SK-N-SH (cell line): ENCODE measurements around the gene DCBLD1. TPM values are rescaled to one million over a fixed set of nuclear protein-coding genes. Genes with fewer than 3 reads are reported as not detected.

Source experiments
- CTCF ChIA-PET: fragments of 300-600, 350-600 bp; formaldehyde crosslinking; extraction: SDS; loops from one replicate; lab custom pipeline; 2021; lab: Yijun Ruan, JAX
- POLR2A ChIA-PET: fragments of 350-600 bp; sonication (Branson Sonifier 250); formaldehyde crosslinking; extraction: SDS; loops from one replicate; lab custom pipeline; 2020; ENCODE audit warnings: antibody characterized with exemption, inconsistent platforms; lab: Yijun Ruan, JAX
- DNase-seq: peaks from one replicate; pipeline ENCODE4 v3.0.0; 2012
- H2AFZ ChIP-seq: fragments of 200-600 bp; sonication (generic); 2 replicates; pipeline ENCODE4 v1.8.1; 2016; ENCODE audit warnings: antibody characterized with exemption, mild to moderate bottlenecking, low read depth
- H3F3A ChIP-seq: fragments of 200-600 bp; sonication (generic); replicated peaks from 2 replicates; pipeline ENCODE3; 2016; ENCODE audit warnings: antibody characterized with exemption, mild to moderate bottlenecking; ENCODE audit not compliant: insufficient read depth
- H3K27ac ChIP-seq, 2 experiments: fragments of 200-500 bp in 1 of 2; fragments of 200-600 bp in 1 of 2; sonication (Bioruptor generic) in 1 of 2; sonication (generic), shearing (Covaris generic) in 1 of 2; 2 replicates each; pipeline versions ENCODE4 v1.5.1 to v1.6.1; 2014 to 2016; ENCODE audit warnings: low read depth in 2 of 2, inconsistent platforms in 1 of 2, low read length in 1 of 2, mild to moderate bottlenecking in 1 of 2, mixed read lengths in 1 of 2
- H3K27me3 ChIP-seq: fragments of 200-600 bp; sonication (generic), shearing (Covaris generic); 2 replicates; pipeline ENCODE4 v1.6.1; 2016; ENCODE audit warnings: mixed run types; ENCODE audit not compliant: insufficient read depth
- H3K36me3 ChIP-seq, 2 experiments: fragments of 200-500 bp in 1 of 2; fragments of 200-600 bp in 1 of 2; sonication (Bioruptor generic) in 1 of 2; sonication (generic) in 1 of 2; replicated peaks in 1 of 2; 2 replicates each; pipeline versions ENCODE3 to v1.5.1; 2014 to 2016; ENCODE audit warnings: low read length in 1 of 2, mild to moderate bottlenecking in 1 of 2; ENCODE audit not compliant: insufficient read depth in 2 of 2, control insufficient read depth in 1 of 2
- H3K4me1 ChIP-seq, 2 experiments: fragments of 200-500 bp in 1 of 2; fragments of 200-600 bp in 1 of 2; sonication (Bioruptor generic) in 1 of 2; sonication (generic), shearing (Covaris generic) in 1 of 2; 2 replicates each; pipeline versions ENCODE4 v1.5.1 to v1.6.1; 2014 to 2016; ENCODE audit warnings: low read depth in 1 of 2, low read length in 1 of 2, mixed run types in 1 of 2; ENCODE audit not compliant: insufficient read depth in 2 of 2, control insufficient read depth in 1 of 2
- H3K4me2 ChIP-seq: fragments of 200-600 bp; sonication (generic), shearing (Covaris generic); 2 replicates; pipeline ENCODE4 v1.6.1; 2017; ENCODE audit warnings: mixed run types
- H3K4me3 ChIP-seq, 2 experiments: fragments of 200-500 bp in 1 of 2; fragments of 200-600 bp in 1 of 2; sonication (Bioruptor generic) in 1 of 2; sonication (generic), shearing (Covaris generic) in 1 of 2; 2 replicates each; pipeline versions ENCODE4 v1.5.1 to v1.8.1; 2014 to 2016; ENCODE audit warnings: low read depth in 2 of 2, inconsistent platforms in 1 of 2, low read length in 1 of 2, mild to moderate bottlenecking in 1 of 2, mixed read lengths in 1 of 2, moderate library complexity in 1 of 2
- H3K79me2 ChIP-seq: fragments of 200-600 bp; sonication (generic); 2 replicates; pipeline ENCODE4 v1.8.1; 2017; ENCODE audit warnings: mild to moderate bottlenecking; ENCODE audit not compliant: insufficient read depth
- H3K9ac ChIP-seq: fragments of 200-600 bp; sonication (generic); 2 replicates; pipeline ENCODE4 v1.6.1; 2017; ENCODE audit warnings: mixed run types
- H3K9me2 ChIP-seq: fragments of 200-600 bp; sonication (generic); 2 replicates; pipeline ENCODE4 v1.6.1; 2017; ENCODE audit warnings: mixed run types
- H3K9me3 ChIP-seq: fragments of 200-600 bp; sonication (generic); 2 replicates; pipeline ENCODE4 v1.6.1; 2017; ENCODE audit warnings: mixed run types, mild to moderate bottlenecking, moderate library complexity
- H4K20me1 ChIP-seq: fragments of 200-600 bp; sonication (generic); 2 replicates; pipeline ENCODE4 v1.6.1; 2017; ENCODE audit warnings: mild to moderate bottlenecking, mixed run types; ENCODE audit not compliant: insufficient read depth
- CHD2 ChIP-seq: fragments of 150-350 bp; IDR thresholded peaks from 2 replicates; pipeline ENCODE4 v1.6.1; 2018; ENCODE audit warnings: low read length; ENCODE audit not compliant: partially characterized antibody
- FOXJ3 ChIP-seq: sonication (generic); formaldehyde crosslinking; IDR thresholded peaks from 2 replicates; pipeline ENCODE4 v1.5.1; 2020; ENCODE audit warnings: mild to moderate bottlenecking, missing genetic modification reagents
- FOXM1 ChIP-seq: IDR thresholded peaks from 2 replicates; pipeline ENCODE4 v1.4.0; 2012; ENCODE audit warnings: low read depth, mild to moderate bottlenecking
- GABPA ChIP-seq: IDR thresholded peaks from 2 replicates; pipeline ENCODE4 v1.4.0; 2012; ENCODE audit warnings: low read depth, mild to moderate bottlenecking
- GATA2 ChIP-seq: sonication (generic); formaldehyde crosslinking; IDR thresholded peaks from 2 replicates; pipeline ENCODE4 v1.5.0; 2020; ENCODE audit warnings: mild to moderate bottlenecking, missing genetic modification reagents
- IRF3 ChIP-seq: fragments of 150-350 bp; IDR thresholded peaks from 2 replicates; pipeline ENCODE4 v1.6.1; 2016; ENCODE audit warnings: mild to moderate bottlenecking, low read depth, low read length
- MAX ChIP-seq: IDR thresholded peaks from 2 replicates; pipeline ENCODE4 v1.4.0; 2012; ENCODE audit warnings: low read depth
- NRF1 ChIP-seq: IDR thresholded peaks from 2 replicates; pipeline ENCODE4 v1.6.1; 2012; ENCODE audit warnings: low read depth, mild to moderate bottlenecking, low read length
- POLR2AphosphoS5 ChIP-seq: IDR thresholded peaks from 2 replicates; pipeline ENCODE4 v1.6.1; 2012; ENCODE audit warnings: low read depth, low read length
- RAD21 ChIP-seq: IDR thresholded peaks from 2 replicates; pipeline ENCODE4 v1.6.1; 2012; ENCODE audit warnings: mild to moderate bottlenecking, low read length
- RCOR1 ChIP-seq: fragments of 150-350 bp; IDR thresholded peaks from 2 replicates; pipeline ENCODE4 v1.6.1; 2017; ENCODE audit warnings: antibody characterized with exemption, low read length
- RXRA ChIP-seq: IDR thresholded peaks from 2 replicates; pipeline ENCODE4 v1.4.0; 2012; ENCODE audit warnings: low read depth, mild to moderate bottlenecking, borderline replicate concordance
- TCF12 ChIP-seq: IDR thresholded peaks from 2 replicates; pipeline ENCODE4 v1.4.0; 2012
- TEAD4 ChIP-seq: IDR thresholded peaks from 2 replicates; pipeline ENCODE4 v1.4.0; 2012; ENCODE audit warnings: mild to moderate bottlenecking, borderline replicate concordance; ENCODE audit not compliant: insufficient read depth
- USF2 ChIP-seq: fragments of 150-350 bp; IDR thresholded peaks from 2 replicates; pipeline ENCODE4 v1.6.1; 2017; ENCODE audit warnings: antibody characterized with exemption, low read length, low read depth, borderline replicate concordance
- ZBTB33 ChIP-seq: IDR thresholded peaks from 2 replicates; pipeline ENCODE4 v1.4.0; 2012; ENCODE audit warnings: low read depth, borderline replicate concordance
- WGBS: methylation state at CpG from one replicate; pipeline ENCODE4 v1.1.6; 2017; ENCODE audit warnings: low lambda C conversion rate; 5-methylcytosine and 5-hydroxymethylcytosine counted together
- polyA plus RNA-seq, 3 experiments: library from polyadenylated mRNA; depleted of rRNA; stranded (reverse); fragments of >200 nt; gene quantifications; 2 replicates each; pipeline ENCODE4 v1.2.3, GENCODE V29; 2012
- TF ChIP-seq, protein P1 (sequence below): IDR thresholded peaks from 2 replicates; pipeline ENCODE4 v1.4.0; 2012; ENCODE audit warnings: low read depth, borderline replicate concordance
- TF ChIP-seq, protein P2 (sequence below): IDR thresholded peaks from 2 replicates; pipeline ENCODE4 v1.6.1; 2012; ENCODE audit warnings: mild to moderate bottlenecking, low read depth, low read length, moderate library complexity

The DCBLD1 gene
- polyA plus RNA-seq, 1 of the 3 experiments (the other 2 are of a cell fraction) = 82.2 TPM

- no peaks in the 10 kb centered on the region for H3K9me2 ChIP-seq
- no peak for DNase-seq
- WGBS = 71% methylated on average over 5 of the region's 5 CpGs
- peaks cover 0 to 2% of the 10 kb centered on the region in 2 experiments for H3K36me3 ChIP-seq
- CTCF ChIA-PET = interaction anchor here (1.0 to 1.3 kb wide), 3 partner anchors 92 to 150 kb away, joined by 3 to 6 read pairs (median 3); no protein-coding TSS in a partner anchor
- H3K27ac ChIP-seq = no peak overlapping the region
- no peak for TF ChIP-seq GABPA
- no peak for TF ChIP-seq USF2
- no peak for TF ChIP-seq FOXM1
- TF ChIP-seq RCOR1 = no peak
- no peak for TF ChIP-seq NRF1
- TF ChIP-seq RXRA = no peak
- no peak for TF ChIP-seq TEAD4
- TF ChIP-seq, protein P1, sequence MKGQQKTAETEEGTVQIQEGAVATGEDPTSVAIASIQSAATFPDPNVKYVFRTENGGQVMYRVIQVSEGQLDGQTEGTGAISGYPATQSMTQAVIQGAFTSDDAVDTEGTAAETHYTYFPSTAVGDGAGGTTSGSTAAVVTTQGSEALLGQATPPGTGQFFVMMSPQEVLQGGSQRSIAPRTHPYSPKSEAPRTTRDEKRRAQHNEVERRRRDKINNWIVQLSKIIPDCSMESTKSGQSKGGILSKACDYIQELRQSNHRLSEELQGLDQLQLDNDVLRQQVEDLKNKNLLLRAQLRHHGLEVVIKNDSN = no peak
- TF ChIP-seq ZBTB33 = no peak
- TF ChIP-seq POLR2AphosphoS5 = no peak
- no peak for TF ChIP-seq MAX
- TF ChIP-seq TCF12 = no peak
- TF ChIP-seq IRF3 = no peak
- TF ChIP-seq, protein P2, sequence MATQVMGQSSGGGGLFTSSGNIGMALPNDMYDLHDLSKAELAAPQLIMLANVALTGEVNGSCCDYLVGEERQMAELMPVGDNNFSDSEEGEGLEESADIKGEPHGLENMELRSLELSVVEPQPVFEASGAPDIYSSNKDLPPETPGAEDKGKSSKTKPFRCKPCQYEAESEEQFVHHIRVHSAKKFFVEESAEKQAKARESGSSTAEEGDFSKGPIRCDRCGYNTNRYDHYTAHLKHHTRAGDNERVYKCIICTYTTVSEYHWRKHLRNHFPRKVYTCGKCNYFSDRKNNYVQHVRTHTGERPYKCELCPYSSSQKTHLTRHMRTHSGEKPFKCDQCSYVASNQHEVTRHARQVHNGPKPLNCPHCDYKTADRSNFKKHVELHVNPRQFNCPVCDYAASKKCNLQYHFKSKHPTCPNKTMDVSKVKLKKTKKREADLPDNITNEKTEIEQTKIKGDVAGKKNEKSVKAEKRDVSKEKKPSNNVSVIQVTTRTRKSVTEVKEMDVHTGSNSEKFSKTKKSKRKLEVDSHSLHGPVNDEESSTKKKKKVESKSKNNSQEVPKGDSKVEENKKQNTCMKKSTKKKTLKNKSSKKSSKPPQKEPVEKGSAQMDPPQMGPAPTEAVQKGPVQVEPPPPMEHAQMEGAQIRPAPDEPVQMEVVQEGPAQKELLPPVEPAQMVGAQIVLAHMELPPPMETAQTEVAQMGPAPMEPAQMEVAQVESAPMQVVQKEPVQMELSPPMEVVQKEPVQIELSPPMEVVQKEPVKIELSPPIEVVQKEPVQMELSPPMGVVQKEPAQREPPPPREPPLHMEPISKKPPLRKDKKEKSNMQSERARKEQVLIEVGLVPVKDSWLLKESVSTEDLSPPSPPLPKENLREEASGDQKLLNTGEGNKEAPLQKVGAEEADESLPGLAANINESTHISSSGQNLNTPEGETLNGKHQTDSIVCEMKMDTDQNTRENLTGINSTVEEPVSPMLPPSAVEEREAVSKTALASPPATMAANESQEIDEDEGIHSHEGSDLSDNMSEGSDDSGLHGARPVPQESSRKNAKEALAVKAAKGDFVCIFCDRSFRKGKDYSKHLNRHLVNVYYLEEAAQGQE = no peak
- TF ChIP-seq FOXJ3 (CRISPR knock-in tag) = no peak
- no peak for TF ChIP-seq GATA2
- TF ChIP-seq CHD2 = no peak
- TF ChIP-seq RAD21 = no peak
- no peak overlapping the region for H3K4me3 ChIP-seq
- POLR2A ChIA-PET = no interaction called here
- no peaks in the 10 kb centered on the region for H3K4me1 ChIP-seq
- H2AFZ ChIP-seq = no peak overlapping the region
- H3K9ac ChIP-seq = no peak overlapping the region
- H3K4me2 ChIP-seq = no peak overlapping the region
- H4K20me1 ChIP-seq = no peaks in the 10 kb centered on the region
- H3K27me3 ChIP-seq = no peaks in the 10 kb centered on the region
- H3K79me2 ChIP-seq = no peaks in the 10 kb centered on the region; the same call in 1 of the 2 replicates
- H3K9me3 ChIP-seq = no peaks in the 10 kb centered on the region
- no peaks in the 10 kb centered on the region for H3F3A ChIP-seq
Measured at GRCh38 chr6:117456998-117457397, 25.5 kb upstream of the DCBLD1 start.
